Activated CD4-positive, alpha-beta T cell treated with anti-CD3 and anti-CD28 coated beads, Interleukin-2, Interleukin-6, amounts not matched to agents 100 ng/mL and 50 ng/mL, durations not matched to agents 16 hours and 8 hours (primary cell): ENCODE data around the gene YPEL1.
A peak's percentile ranks its signal among the peaks of the same experiment; 100 is the strongest.
"Not testable (repeated sequence)": the region's sequence is repeated elsewhere in the genome, so short reads cannot be mapped to it uniquely, and the experiment has no call there.

ENCODE experiments used
- DNase-seq: peaks from one replicate; pipeline ENCODE4 v3.0.0-alpha.2; 2020

YPEL1 gene

DNA sequence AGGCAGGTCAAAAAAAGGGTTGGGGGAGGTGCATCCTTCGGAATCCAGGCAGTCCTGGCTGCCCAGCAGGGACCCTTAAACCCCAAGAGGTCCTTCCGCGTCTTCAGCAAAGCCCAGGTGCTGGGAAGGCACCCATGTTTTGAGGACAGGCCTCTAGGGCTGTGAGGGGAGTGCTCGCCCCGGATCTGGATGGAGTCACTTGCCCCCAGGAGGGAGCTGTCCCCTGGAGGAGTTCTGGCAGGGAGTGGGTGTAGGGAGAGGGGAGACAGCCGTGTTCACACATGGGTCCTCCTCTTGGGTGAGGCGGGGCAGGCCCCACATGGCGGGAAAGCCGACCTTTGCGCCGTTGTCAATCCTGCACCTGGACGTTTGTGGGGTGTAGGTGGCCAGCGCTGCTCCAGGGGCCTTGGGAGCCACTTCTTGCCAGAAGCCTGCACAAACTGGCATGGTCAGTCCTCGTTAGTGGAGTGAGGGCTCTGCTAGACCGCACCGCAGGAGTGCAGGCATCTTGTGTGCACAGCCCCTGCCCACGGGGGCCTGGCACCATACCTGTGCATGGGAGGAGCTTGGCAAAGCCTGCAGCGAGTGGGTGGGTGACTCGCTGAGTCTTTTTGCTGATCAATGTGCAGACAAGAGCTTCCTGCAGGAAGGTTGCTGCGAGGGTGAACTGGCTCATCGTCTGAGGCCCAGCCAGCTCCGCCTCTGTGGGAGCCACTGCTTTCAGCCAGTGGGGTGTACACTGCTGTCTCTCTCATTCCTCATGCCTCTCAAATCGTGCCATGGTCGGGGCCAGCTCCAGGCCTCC is 53.8 kb downstream of the YPEL1 start:
- no peak for DNase-seq

- no peak for DNase-seq
These were observed 54.6 kb downstream of the YPEL1 start for GRCh38 chr22:21680830-21681565.

DNA sequence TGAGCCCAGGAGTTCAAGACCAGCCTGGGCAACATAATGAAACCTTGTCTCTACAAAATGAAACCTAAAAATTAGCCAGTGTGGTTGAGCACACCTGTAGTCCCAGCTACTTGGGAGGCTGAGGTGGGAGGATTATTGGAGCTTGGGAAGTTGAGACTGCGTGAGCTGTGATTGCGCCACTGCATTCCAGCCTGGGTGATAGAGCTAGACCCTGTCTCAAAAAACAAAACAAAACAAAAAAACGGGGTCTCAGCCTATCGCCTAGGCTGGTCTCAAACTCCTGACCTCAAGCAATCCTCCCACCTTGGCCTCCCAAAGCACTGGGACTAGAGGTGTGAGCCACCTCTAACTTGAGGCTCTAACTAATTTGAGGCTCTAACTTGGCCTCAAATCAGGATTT is 56.2 kb downstream of the YPEL1 start:
- DNase-seq: no peak

GRCh38 chr22:21678842-21679241 is 56.8 kb downstream of the YPEL1 start:
- not testable (repeated sequence) for DNase-seq

DNA sequence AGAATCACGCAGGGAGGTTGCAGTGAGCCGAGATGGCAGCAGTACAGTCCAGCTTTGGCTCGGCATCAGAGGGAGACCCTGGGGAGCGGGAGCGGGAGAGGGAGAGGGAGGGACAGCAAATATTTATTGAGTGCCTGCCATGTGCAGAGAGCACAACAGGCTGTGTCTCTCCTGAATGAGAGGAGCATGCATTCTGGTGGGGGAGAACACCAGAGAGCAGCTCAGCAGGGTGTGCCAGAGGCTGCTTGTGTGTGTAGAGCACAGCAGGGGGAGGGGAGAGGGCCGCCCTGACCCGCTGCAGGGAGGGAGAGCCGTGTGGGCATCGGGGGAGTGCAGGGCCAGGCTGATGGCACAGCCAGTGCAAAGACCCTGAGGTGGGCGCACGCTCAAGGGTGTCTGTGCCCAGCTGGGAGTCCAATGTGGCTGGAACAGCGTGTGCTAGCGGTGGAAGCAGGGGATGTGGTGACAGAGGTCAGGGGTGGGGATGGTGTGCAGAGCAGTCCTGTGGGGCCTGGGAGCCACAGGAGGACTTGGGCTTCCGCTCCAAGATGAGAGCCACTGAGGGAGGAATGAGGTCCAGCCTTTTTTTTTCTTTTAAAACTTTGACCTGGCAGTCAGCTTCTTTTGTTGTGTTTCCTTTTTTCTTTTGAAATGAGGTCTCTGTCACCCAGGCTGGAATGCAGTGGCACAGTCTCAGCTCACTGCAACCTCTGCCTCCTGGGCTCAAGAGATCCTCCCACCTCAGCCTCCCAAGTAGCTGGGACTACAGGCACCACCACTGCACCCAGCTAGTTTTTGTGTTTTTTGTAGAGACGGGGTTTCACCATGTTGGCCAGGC is 57.8 kb downstream of the YPEL1 start:
- no peak for DNase-seq

DNA sequence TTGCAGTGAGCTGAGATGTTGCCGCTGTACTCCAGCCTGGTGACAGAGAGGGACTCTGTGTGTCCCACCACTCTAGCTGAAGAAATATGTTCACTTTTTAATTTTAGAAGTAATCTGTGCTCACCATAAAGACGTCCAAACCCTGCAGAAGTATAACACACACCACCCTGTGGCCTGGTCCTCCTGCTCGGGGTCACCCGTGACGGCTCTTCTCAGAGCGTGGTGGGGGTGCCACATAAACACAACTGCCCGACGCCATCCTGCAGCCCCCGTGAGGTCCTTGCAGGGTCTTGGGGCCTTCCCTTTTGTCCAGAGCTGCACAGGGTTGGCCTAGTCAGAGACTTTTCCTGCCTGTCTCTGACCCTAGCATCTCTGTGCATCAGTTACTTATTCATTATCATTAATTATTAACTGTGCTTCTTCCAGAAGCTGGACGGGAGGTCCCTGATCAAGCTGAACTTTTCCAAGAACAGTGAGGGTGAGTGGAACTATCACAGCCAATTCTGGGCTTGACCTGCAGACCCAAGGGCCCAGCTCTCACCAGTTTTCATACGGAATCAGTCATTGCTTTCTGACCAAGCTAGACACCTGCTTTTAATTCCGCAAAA is 60.9 kb downstream of the YPEL1 start:
- DNase-seq: no peak

DNA sequence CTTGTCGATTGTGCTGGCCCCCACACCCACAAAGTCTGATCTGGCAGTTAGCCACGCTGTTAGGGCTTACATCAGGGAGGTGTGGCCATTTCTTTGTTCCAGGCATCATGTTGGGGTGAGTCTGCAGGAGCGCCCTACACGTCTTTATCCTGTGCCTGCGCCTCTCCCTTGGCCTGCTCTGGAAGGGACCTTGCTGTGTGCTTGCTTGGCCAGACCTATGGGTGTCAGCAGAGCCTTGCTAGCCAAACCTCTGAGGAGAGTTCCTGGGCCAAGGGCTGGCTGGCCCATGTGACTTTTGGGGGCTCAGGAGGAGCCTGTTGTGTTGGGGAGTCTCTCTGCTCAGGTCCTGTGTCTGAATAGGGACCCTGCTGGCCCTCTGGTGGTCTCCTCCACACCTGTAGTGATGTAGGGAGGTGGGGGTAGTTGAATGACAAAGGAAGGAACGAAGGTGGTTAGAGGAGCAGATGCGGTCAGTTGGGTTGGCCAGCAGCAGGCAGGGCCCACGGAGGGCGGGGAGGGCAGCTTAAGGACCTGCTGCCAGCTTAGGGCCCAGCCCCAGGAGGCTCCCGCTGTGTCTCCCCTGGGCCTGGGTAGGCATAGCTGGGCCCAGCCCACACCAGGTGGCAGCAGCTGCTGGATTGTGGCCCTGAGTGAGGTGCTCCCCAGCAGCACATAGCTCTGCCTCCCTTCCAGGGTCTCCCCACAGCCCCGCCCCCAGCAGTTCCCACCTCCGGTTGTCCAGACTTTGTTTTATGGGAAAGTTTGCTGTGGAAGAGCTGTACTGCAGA is 61.9 kb downstream of the YPEL1 start:
- no peak for DNase-seq

DNA sequence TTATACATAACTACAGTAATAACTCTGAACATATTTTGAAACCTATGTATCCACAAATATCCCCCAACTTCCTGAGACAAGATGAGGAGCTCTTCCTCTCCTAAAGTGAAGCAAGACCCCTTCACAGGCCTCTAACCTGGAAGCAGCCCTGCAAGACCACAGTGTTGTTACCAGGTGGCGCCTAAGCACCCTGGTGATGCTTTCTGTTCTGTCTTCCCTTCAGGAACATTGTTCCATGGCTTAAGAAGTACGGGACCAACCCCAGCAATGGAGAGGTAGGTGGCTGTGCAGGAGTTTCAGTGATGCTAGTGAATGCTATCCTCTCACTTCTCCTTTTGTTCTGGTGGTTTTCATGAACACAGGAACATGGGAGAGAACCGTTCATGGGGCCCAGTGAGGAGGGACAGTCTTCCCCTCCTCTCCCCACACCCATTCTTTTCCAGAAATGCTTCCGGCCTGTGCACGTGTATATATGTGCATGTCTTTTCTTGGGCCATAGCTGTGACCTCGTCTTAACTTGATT is 63.4 kb downstream of the YPEL1 start:
- no peak for DNase-seq

DNA sequence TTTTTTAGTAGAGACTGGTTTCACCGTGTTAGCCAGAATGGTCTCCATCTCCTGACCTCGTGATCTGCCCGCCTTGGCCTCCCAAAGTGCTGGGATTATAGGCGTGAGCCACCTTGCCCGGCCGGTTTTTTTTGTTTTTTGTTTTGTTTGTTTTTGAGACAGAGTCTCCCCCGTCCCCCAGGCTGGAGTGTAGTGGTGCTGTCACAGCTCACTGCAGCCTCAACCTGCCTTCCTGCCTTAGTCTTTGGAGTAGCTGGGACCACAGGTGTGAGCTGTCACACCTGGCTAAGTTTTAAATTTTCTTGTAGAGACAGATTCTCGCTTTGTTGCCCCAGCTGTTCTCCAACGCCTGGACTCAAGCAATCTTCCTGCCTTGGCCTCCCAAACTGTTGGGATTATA is 66.6 kb downstream of the YPEL1 start:
- no peak for DNase-seq

DNA sequence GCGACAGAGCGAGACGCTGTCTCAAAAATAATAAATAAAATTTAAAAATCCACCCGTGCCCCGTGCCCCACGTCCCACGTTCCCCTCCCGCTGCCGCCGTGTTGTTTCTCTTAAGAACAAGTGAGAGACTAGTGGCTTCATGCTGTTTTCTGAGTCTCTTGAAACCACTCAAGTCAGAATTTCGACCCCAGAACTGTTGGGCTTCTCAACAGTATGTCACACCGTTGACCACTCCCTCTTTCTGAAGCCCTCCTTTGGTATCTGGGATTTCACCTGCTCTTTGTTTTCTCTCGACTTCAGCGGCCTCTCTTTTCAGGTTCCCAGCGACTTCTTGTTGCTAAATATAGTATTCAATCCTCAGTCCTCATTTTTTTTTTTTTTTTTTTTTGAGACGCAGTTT is 68.8 kb downstream of the YPEL1 start:
- DNase-seq: no peak

DNA sequence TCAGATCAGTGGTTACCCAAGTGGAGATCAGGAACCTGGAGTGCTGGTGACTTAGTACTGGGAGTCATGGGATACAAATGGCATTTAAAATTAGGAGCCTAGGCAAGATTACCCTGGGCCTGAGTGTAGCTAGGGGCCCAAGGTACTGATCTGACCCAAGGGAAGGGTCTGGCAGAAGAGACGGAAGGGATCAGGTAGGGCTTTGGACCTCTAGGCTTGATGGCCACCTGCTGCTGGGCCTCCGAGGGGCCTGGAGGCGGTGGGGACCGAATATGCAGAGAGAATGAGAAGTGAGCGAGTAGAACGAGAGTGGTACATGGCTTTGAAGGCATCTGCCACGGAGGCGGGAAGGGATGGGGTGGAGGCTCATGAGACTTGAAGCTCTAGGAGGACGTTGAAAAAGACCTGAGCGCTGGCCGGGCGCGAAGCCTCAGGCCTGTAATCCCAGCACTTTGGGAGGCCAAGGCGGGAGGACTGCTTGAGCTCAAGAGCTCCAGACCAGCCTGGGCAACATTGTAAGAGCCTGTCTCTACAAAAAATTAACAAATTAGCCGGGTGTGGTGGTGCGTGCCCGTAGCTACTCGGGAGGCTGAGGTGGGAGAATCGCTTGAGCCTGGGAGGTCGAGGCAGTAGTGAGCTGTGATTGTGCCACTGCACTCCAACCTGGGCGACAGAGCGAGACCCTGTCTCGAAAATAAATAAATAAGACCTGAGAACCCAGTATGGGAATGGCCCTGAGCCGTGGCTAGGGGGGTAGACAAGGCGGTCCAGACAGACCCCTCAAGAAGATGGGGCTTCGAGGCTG is 70.3 kb downstream of the YPEL1 start:
- no peak for DNase-seq

DNA sequence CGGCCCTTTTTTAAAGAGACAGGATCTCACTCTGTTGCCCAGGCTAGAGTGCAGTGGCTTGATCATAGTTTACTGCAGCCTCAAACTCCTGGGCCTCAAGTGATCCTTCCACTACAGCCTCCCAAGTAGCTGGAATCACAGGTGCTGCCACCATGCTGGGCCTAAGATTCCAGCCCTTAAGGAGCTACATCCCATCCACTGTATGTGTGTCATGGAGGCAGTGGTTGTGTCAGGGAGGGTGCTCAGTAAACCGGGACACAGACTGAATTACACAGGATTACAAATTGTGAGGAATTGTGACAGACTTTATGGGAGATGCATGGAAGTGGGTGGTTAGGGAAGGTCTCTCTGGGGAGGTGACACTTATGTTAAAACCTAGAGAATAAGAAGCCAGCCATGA is 71.9 kb downstream of the YPEL1 start:
- no peak for DNase-seq

DNA sequence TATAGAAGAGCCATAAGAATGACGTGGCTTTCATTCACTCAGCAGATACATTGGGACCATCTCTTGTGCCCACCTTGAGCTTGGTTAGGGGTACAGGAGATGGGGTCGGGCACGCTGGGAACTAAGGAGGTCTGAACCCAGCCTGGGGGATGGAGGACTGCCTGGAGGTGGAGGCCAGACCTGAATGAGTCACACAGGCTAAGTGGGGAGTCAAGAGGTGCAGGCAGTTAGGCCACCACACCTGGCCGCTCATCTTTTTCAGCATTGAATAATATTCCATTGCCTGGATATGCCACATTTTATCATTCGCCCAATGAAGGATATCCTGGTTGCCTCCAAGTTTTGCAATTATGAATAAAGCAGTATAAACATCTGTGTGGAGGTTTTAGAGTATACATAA is 73.6 kb downstream of the YPEL1 start:
- no peak for DNase-seq

- DNase-seq: no peak
These were observed 74.7 kb downstream of the YPEL1 start for GRCh38 chr22:21660904-21661303.

DNA sequence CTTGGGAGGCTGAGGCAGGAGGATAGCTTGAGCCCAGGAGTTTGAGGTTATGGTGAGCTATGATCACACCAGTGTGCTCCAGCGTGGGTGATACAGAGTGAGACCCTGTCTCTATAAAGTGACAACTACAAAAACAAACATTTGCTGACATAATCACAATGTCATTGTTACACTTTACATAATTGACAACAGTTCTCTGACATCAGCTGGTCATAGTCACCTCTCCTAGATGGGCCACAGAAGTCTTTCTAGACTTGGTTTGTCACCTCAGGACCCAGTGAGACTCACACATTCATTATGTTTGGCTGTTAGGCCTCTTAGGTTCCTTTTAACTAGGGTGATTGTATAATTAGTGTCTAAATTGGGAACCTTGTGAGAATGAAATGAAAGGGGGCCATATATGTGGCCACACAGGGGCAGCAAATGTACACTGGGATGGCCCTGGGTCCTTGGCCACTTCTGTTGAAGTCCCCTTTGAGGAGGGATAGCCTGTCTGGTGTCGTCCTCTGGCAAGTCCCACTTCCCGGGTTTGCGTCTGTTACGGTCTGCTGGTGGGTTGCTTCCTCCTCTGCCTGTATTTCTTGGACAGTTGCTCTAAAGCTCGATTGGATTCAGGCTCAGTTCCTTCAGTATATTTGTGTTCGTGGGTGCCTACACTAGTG is 75.6 kb downstream of the YPEL1 start:
- DNase-seq: no peak

DNA sequence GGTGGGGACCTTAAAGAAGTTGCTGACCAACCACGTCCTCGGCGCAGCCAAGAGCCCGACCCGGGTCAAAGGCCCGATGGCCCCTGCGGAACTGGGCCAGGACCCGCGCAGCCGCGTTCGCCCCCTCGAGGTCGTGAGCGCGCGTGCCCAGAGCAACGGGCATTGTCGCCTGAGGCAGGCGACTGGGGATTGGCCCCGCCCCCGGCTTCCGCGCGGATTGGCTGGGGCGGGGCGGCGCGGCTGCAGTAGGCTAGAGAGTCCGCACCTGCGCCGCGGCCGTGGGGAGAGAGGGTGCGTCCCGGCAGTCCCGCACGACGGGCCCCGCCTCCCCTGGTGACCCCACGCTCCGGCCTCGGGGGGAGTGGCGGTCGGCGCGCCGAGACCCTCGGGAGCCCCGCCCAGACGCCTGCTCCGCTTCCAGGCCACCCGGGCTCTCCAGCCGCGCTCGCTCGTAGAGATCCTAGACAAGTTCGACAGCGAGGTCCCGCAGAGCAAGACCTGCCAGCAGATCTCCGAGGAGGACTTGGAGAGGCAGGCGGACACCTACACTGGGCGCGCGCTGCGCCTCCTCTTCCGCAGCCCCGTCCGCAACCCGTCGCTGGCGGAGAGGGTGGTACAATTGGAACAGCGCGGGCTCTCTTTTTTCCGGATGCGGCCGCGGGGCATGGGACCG is 78.1 kb downstream of the YPEL1 start:
- DNase-seq: peak; percentile 90

DNA sequence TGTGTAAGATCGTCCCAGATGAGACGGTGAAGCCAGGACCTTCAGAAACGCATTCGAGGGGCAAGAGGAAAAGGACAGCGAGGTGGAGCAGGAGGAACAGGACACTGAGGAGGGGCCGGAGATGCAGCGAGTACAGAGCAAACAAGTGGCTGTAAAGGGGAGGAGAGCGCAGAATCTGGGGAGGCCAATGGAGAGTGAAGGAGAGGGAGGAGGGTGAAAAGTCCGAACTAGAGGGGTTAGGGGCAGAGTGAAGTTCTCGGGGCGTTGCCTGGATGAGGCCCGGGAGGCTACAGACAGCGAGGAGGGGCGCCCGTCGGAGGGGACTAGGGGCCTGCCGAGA is 78.6 kb downstream of the YPEL1 start:
- DNase-seq: no peak

- DNase-seq: no peak
These were observed 82.7 kb downstream of the YPEL1 start for GRCh38 chr22:21652547-21653545.
